Measurements from ENCODE around the gene FLOT1.
"Not testable (repeated sequence)": the region's sequence is repeated elsewhere in the genome, so short reads cannot be mapped to it uniquely, and the experiment has no call there.

The FLOT1 gene

DNA sequence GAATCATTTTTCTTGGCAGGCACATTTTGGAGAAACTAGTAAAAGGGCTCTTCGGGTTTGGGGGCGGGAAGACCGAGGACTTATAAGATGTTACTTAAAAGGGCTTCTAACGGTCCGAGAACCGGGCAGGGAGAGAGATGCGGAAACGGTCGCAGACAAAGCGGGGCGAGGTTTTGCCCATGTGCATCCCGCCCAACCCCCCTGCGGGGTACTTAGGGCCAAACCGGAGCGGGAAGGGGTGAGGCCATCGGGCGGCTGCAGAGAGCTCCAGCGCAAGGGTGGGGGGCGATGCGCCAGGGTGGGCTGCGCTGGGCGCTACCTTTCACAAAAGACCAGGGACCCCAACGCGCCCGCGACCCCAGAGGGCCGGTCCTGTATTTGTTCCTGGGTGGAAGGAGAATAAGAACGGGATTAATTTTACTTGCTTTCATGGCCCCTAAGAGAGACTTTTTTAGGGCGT is 21.7 kb downstream of the FLOT1 start:
- Histone ChIP-seq H3K9me3 (replicated peaks; ENCODE audit: insufficient read depth, low read length) (no peaks in the 10 kb centered on the region), H3K36me3 (replicated peaks; ENCODE audit: insufficient read depth, low read length) (no peaks in the 10 kb centered on the region), H2AFZ (ENCODE audit: low read length) (no peak overlapping the region), H3F3A (ENCODE audit: insufficient read depth, low read length) (peaks cover 70% of the 10 kb centered on the region), H3K79me2 (ENCODE audit: low read length) (peaks cover 61% of the 10 kb centered on the region), H3K4me3 (ENCODE audit: low read length) (peak overlapping the region; percentile 95), H3K4me1 (ENCODE audit: low read length) (peaks cover 28% of the 10 kb centered on the region), H3K9ac (ENCODE audit: low read length) (peak overlapping the region; percentile 96), H3K27me3 (replicated peaks; ENCODE audit: insufficient read depth, low read length) (no peaks in the 10 kb centered on the region), H3K27ac (ENCODE audit: low read length) (peak overlapping the region; percentile 92), H4K20me1 (ENCODE audit: insufficient read depth, low read length) (peaks cover 28% of the 10 kb centered on the region), H3K9me2 (replicated peaks; ENCODE audit: insufficient read depth, low read length) (no peaks in the 10 kb centered on the region), H3K4me2 (ENCODE audit: low read depth, low read length) (peak overlapping the region; percentile 43; the same call in 1 of the 2 replicates)
- peak; percentile 80 for DNase-seq
- no peak for TF ChIP-seq EZH2phosphoT487 (IDR thresholded peaks at IDR 0.05; ENCODE audit: low read length)
- TF ChIP-seq, protein P1, sequence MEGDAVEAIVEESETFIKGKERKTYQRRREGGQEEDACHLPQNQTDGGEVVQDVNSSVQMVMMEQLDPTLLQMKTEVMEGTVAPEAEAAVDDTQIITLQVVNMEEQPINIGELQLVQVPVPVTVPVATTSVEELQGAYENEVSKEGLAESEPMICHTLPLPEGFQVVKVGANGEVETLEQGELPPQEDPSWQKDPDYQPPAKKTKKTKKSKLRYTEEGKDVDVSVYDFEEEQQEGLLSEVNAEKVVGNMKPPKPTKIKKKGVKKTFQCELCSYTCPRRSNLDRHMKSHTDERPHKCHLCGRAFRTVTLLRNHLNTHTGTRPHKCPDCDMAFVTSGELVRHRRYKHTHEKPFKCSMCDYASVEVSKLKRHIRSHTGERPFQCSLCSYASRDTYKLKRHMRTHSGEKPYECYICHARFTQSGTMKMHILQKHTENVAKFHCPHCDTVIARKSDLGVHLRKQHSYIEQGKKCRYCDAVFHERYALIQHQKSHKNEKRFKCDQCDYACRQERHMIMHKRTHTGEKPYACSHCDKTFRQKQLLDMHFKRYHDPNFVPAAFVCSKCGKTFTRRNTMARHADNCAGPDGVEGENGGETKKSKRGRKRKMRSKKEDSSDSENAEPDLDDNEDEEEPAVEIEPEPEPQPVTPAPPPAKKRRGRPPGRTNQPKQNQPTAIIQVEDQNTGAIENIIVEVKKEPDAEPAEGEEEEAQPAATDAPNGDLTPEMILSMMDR (IDR thresholded peaks at IDR 0.05; ENCODE audit: low read length) = no peak
- TF ChIP-seq EZH2 (optimal IDR thresholded peaks at IDR 0.05; ENCODE audit: low read depth, low read length) = no peak

DNA sequence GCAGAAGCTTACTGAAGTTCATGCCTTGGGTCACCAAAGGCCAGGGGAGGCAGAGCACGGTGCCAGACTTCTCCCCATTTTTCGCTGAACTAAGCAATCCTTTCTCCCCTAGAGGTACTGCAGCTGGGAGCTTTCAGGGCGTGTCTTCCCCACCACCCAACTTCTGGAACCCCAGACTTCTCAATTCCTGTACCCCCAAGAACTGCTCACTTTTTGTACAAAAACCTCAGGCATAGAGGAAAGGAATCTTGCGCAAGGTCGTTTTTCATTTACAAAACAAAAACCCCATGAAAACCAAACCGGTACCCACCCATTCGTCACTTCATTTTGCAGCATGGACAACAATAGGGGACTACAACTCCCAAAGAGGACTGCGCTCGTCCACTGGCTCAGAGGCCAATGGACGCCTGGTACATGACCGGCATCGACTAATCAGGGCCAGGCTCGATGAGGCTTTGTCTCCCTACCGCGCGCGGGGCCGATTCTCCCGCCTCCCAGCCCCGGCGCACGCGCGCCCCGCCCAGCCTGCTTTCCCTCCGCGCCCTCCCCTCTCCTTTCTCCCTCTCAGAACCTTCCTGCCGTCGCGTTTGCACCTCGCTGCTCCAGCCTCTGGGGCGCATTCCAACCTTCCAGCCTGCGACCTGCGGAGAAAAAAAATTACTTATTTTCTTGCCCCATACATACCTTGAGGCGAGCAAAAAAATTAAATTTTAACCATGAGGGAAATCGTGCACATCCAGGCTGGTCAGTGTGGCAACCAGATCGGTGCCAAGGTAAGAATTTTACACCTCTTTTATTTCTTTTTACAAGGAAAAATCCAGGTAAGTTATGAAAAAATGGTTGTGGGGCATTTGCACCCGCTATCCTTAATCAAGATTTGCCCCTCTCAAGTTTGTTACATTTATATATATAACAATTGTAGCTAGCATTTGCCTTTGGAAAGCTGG is 22.4 kb downstream of the FLOT1 start, which contains the start of gene TUBB:
TSS of gene TUBB (plus strand) at position 562 of the 947 bp plus-strand sequence. CDS start at position 717, 155 bp downstream.
- H3K36me3 ChIP-seq (replicated peaks; ENCODE audit: insufficient read depth, low read length) = no peaks in the 10 kb centered on the region
- H2AFZ ChIP-seq (ENCODE audit: low read length) = peak within 1 kb of the TSS; percentile 39
- peaks cover 63% of the 10 kb centered on the region for H3F3A ChIP-seq (ENCODE audit: insufficient read depth, low read length)
- peak within 1 kb of the TSS; percentile 92 for H3K27ac ChIP-seq (ENCODE audit: low read length)
- H3K27me3 ChIP-seq (replicated peaks; ENCODE audit: insufficient read depth, low read length) = no peaks in the 10 kb centered on the region
- peak; percentile 98 for DNase-seq
- peaks cover 21% of the 10 kb centered on the region for H4K20me1 ChIP-seq (ENCODE audit: insufficient read depth, low read length)
- peaks cover 62% of the 10 kb centered on the region for H3K79me2 ChIP-seq (ENCODE audit: low read length)
- TF ChIP-seq EZH2phosphoT487 (IDR thresholded peaks at IDR 0.05; ENCODE audit: low read length) (no peak), EZH2 (optimal IDR thresholded peaks at IDR 0.05; ENCODE audit: low read depth, low read length) (no peak)
- TF ChIP-seq, protein P1 (IDR thresholded peaks at IDR 0.05; ENCODE audit: low read length) = no peak; the same call in 1 of the 2 replicates
- H3K4me1 ChIP-seq (ENCODE audit: low read length) = peaks cover 27% of the 10 kb centered on the region
- no peaks in the 10 kb centered on the region for H3K9me2 ChIP-seq (replicated peaks; ENCODE audit: insufficient read depth, low read length)
- H3K4me2 ChIP-seq (ENCODE audit: low read depth, low read length) = peak within 1 kb of the TSS; percentile 89
- H3K9ac ChIP-seq (ENCODE audit: low read length) = peak within 1 kb of the TSS; percentile 96
- peak within 1 kb of the TSS; percentile 95 for H3K4me3 ChIP-seq (ENCODE audit: low read length)
- no peaks in the 10 kb centered on the region for H3K9me3 ChIP-seq (replicated peaks; ENCODE audit: insufficient read depth, low read length)

DNA sequence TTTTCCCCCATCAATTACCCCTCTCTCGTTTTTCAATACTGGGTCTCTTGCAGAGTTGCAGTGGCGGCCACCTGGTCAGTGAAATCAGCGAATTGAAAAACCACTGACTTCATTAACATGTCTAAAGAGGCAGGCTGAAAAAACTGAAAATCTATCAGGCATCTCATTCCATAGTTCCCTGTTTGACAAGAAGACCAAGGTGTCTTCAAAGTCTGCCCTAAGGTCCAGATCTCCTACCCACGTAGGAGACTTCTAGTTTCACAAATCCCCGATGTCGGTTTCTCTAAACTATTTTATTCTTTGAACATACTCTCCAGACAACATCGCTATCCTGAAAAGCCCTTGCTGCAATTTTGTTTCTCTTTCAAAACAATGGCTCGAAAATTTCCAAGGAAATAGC is 23.1 kb downstream of the FLOT1 start:
- Histone ChIP-seq H3F3A (ENCODE audit: insufficient read depth, low read length) (peaks cover 56% of the 10 kb centered on the region), H3K27me3 (replicated peaks; ENCODE audit: insufficient read depth, low read length) (no peaks in the 10 kb centered on the region), H3K9me3 (replicated peaks; ENCODE audit: insufficient read depth, low read length) (no peaks in the 10 kb centered on the region), H3K9me2 (replicated peaks; ENCODE audit: insufficient read depth, low read length) (no peaks in the 10 kb centered on the region), H3K4me1 (ENCODE audit: low read length) (peaks cover 21% of the 10 kb centered on the region), H3K79me2 (ENCODE audit: low read length) (peaks cover 55% of the 10 kb centered on the region), H4K20me1 (ENCODE audit: insufficient read depth, low read length) (peaks cover 17% of the 10 kb centered on the region), H2AFZ (ENCODE audit: low read length) (peak overlapping the region; percentile 39), H3K27ac (ENCODE audit: low read length) (peak overlapping the region; percentile 92), H3K4me2 (ENCODE audit: low read depth, low read length) (peak overlapping the region; percentile 89), H3K4me3 (ENCODE audit: low read length) (peak overlapping the region; percentile 60), H3K9ac (ENCODE audit: low read length) (peak overlapping the region; percentile 57), H3K36me3 (replicated peaks; ENCODE audit: insufficient read depth, low read length) (peaks cover 3% of the 10 kb centered on the region; the same call in 1 of the 2 replicates)
- no peak for TF ChIP-seq EZH2 (optimal IDR thresholded peaks at IDR 0.05; ENCODE audit: low read depth, low read length)
- TF ChIP-seq, protein P1 (IDR thresholded peaks at IDR 0.05; ENCODE audit: low read length) = no peak; the same call in 1 of the 2 replicates
- TF ChIP-seq EZH2phosphoT487 (IDR thresholded peaks at IDR 0.05; ENCODE audit: low read length) = no peak
- no peak for DNase-seq

- DNase-seq; H3K9me2 ChIP-seq (replicated peaks; ENCODE audit: insufficient read depth, low read length); H4K20me1 ChIP-seq (ENCODE audit: insufficient read depth, low read length); H3K27me3 ChIP-seq (replicated peaks; ENCODE audit: insufficient read depth, low read length); H3K36me3 ChIP-seq (replicated peaks; ENCODE audit: insufficient read depth, low read length); H3K9me3 ChIP-seq (replicated peaks; ENCODE audit: insufficient read depth, low read length): not testable (repeated sequence)
- Histone ChIP-seq H3K4me1 (ENCODE audit: low read length) (peaks cover 11% of the 10 kb centered on the region), H3K9ac (ENCODE audit: low read length) (peak overlapping the region; percentile 65), H3F3A (ENCODE audit: insufficient read depth, low read length) (peaks cover 47% of the 10 kb centered on the region), H3K79me2 (ENCODE audit: low read length) (peaks cover 43% of the 10 kb centered on the region), H3K4me3 (ENCODE audit: low read length) (peak overlapping the region; percentile 73), H3K4me2 (ENCODE audit: low read depth, low read length) (peak overlapping the region; percentile 89), H2AFZ (ENCODE audit: low read length) (peak overlapping the region; percentile 72), H3K27ac (ENCODE audit: low read length) (peak overlapping the region; percentile 92)
Measured at GRCh38 chr6:30717845-30718720, 24.4 kb downstream of the FLOT1 start.
